HCT116 (cell line): ENCODE measurements around the gene RND1. TPM values are rescaled to one million over a fixed set of nuclear protein-coding genes. Genes with fewer than 3 reads are reported as not detected.

Experiments
- ATAC-seq: fragments of 200-7000 bp; cut with Tn5 transposase; 2 replicates; pipeline ENCODE4 v1.9.1; 2020; ENCODE audit warnings: mild to moderate bottlenecking, moderate library complexity
- BruUV-seq: library from RNA; stranded (reverse); fragments of 400-500 nt; replicated peaks from 2 replicates; lab custom pipeline; 2021; lab: Mats Ljungman, UMichigan
- CTCF ChIA-PET: fragments of 300-600 bp; sonication (Branson Sonifier 250); formaldehyde crosslinking; loops from one replicate; lab custom pipeline; 2021; ENCODE audit warnings: antibody characterized with exemption; lab: Charles Lee
- POLR2A ChIA-PET: fragments of 300-600, 350-600 bp; sonication (Branson Sonifier 250); formaldehyde crosslinking; loops from one replicate; lab custom pipeline; 2021; ENCODE audit warnings: antibody characterized with exemption; lab: Charles Lee
- RAD21 ChIA-PET, 2 experiments: fragments of 300-600 bp; sonication (Branson Sonifier 250); formaldehyde crosslinking; loops; one replicate each; lab custom pipeline; 2023; ENCODE audit warnings: low total read pairs in 2 of 2; ENCODE audit not compliant: uncharacterized antibody in 2 of 2, unreplicated experiment in 2 of 2, low non-redundant PET in 1 of 2; lab: Charles Lee
- DNase-seq: peaks from one replicate; pipeline ENCODE4 v3.0.0-alpha.2; 2010; ENCODE audit warnings: low read depth, low spot score
- H2AFZ ChIP-seq: fragments of 200-600 bp; shearing (Covaris generic), sonication (generic); 2 replicates; pipeline ENCODE4 v1.6.1; 2017; ENCODE audit warnings: low read depth, mixed run types, mixed read lengths, antibody characterized with exemption, low read length; ENCODE audit not compliant: poor library complexity, severe bottlenecking
- H3K27ac ChIP-seq: 2 replicates; pipeline ENCODE4 v1.5.1; 2012; ENCODE audit warnings: low read depth, low read length
- H3K27me3 ChIP-seq: fragments of 200-600 bp; sonication (generic); 2 replicates; pipeline ENCODE4 v1.6.1; 2016; ENCODE audit warnings: mixed run types, low read length, mixed read lengths; ENCODE audit not compliant: insufficient read depth
- H3K36me3 ChIP-seq, 2 experiments: fragments of 200-500 bp in 1 of 2; fragments of 200-600 bp in 1 of 2; sonication (Bioruptor generic) in 1 of 2; sonication (generic) in 1 of 2; 2 replicates each; pipeline versions ENCODE4 v1.5.1 to v1.6.1; 2014 to 2016; ENCODE audit warnings: low read length in 2 of 2, inconsistent platforms in 1 of 2, mixed read lengths in 1 of 2, mixed run types in 1 of 2; ENCODE audit not compliant: insufficient read depth in 2 of 2, control insufficient read depth in 1 of 2
- H3K4me1 ChIP-seq, 2 experiments: fragments of 200-600 bp in 1 of 2; sonication (generic) in 1 of 2; 2 replicates each; pipeline versions ENCODE4 v1.5.1 to v1.6.1; 2012 to 2017; ENCODE audit warnings: low read length in 2 of 2, inconsistent platforms in 1 of 2, mild to moderate bottlenecking in 1 of 2, mixed read lengths in 1 of 2, mixed run types in 1 of 2, moderate library complexity in 1 of 2; ENCODE audit not compliant: insufficient read depth in 2 of 2, control insufficient read depth in 1 of 2
- H3K4me2 ChIP-seq: fragments of 200-600 bp; sonication (generic); 2 replicates; pipeline ENCODE4 v1.6.1; 2017; ENCODE audit warnings: mixed run types, low read length, mixed read lengths
- H3K4me3 ChIP-seq, 2 experiments: fragments of 200-600 bp in 1 of 2; sonication (generic) in 1 of 2; replicated peaks in 1 of 2; 2 replicates each; pipeline ENCODE4 v1.5.1; 2011 to 2016; ENCODE audit warnings: low read length in 2 of 2, control low read depth in 1 of 2, low read depth in 1 of 2, mild to moderate bottlenecking in 1 of 2, mixed read lengths in 1 of 2, mixed run types in 1 of 2
- H3K79me2 ChIP-seq: fragments of 200-600 bp; sonication (generic); 2 replicates; pipeline ENCODE4 v1.6.1; 2017; ENCODE audit warnings: mild to moderate bottlenecking, mixed run types, low read length, moderate library complexity, mixed read lengths; ENCODE audit not compliant: insufficient read depth
- H3K9ac ChIP-seq: fragments of 200-600 bp; sonication (generic); 2 replicates; pipeline ENCODE4 v1.6.1; 2016; ENCODE audit warnings: low read length, mixed read lengths
- H3K9me2 ChIP-seq: fragments of 200-600 bp; sonication (generic), shearing (Covaris generic); 2 replicates; pipeline ENCODE4 v1.6.1; 2017; ENCODE audit warnings: mixed run types, mild to moderate bottlenecking, moderate library complexity; ENCODE audit not compliant: insufficient read depth
- H3K9me3 ChIP-seq, 2 experiments: fragments of 200-500 bp in 1 of 2; fragments of 200-600 bp in 1 of 2; sonication (Bioruptor generic) in 1 of 2; sonication (generic) in 1 of 2; 2 replicates each; pipeline ENCODE4 v1.6.1; 2014 to 2017; ENCODE audit warnings: low read length in 2 of 2, mixed read lengths in 2 of 2, inconsistent platforms in 1 of 2, low read depth in 1 of 2, mild to moderate bottlenecking in 1 of 2, mixed run types in 1 of 2, moderate library complexity in 1 of 2; ENCODE audit not compliant: control insufficient read depth in 1 of 2, insufficient read depth in 1 of 2
- H4K20me1 ChIP-seq: fragments of 200-600 bp; sonication (generic), shearing (Covaris generic); 2 replicates; pipeline ENCODE4 v1.6.1; 2017; ENCODE audit warnings: mixed run types, mild to moderate bottlenecking, moderate library complexity; ENCODE audit not compliant: insufficient read depth
- CBX3 ChIP-seq: IDR thresholded peaks from 2 replicates; pipeline ENCODE4 v1.6.1; 2012; ENCODE audit warnings: low read depth
- EGR1 ChIP-seq: IDR thresholded peaks from 2 replicates; pipeline ENCODE4 v1.6.1; 2012; ENCODE audit warnings: low read depth
- EZH2 ChIP-seq: fragments of 200-600 bp; sonication (generic); IDR thresholded peaks from 2 replicates; pipeline ENCODE4 v1.6.1; 2017; ENCODE audit warnings: antibody characterized with exemption, mixed run types
- FOSL1 ChIP-seq: IDR thresholded peaks from 2 replicates; pipeline ENCODE4 v1.6.1; 2012; ENCODE audit warnings: low read depth
- JUND ChIP-seq: IDR thresholded peaks from 2 replicates; pipeline ENCODE4 v1.6.1; 2012
- POLR2A ChIP-seq: IDR thresholded peaks from 2 replicates; pipeline ENCODE4 v1.7.0; 2011; ENCODE audit warnings: borderline replicate concordance; ENCODE audit not compliant: insufficient read depth, insufficient read length; ENCODE audit errors: extremely low read depth
- RAD21 ChIP-seq: IDR thresholded peaks from 2 replicates; pipeline ENCODE4 v1.6.1; 2012; ENCODE audit warnings: low read depth, mild to moderate bottlenecking
- REST ChIP-seq: IDR thresholded peaks from 2 replicates; pipeline ENCODE4 v1.6.1; 2012; ENCODE audit warnings: low read depth
- SIN3A ChIP-seq: IDR thresholded peaks from 2 replicates; pipeline ENCODE4 v1.6.1; 2012; ENCODE audit warnings: low read depth
- SP1 ChIP-seq: IDR thresholded peaks from 2 replicates; pipeline ENCODE4 v1.6.1; 2012; ENCODE audit warnings: low read depth
- SRF ChIP-seq: IDR thresholded peaks from 2 replicates; pipeline ENCODE4 v1.6.1; 2012; ENCODE audit warnings: low read depth
- ZNF274 ChIP-seq: fragments of 200-500 bp; sonication (Bioruptor generic); IDR thresholded peaks from 2 replicates; pipeline ENCODE4 v1.6.1; 2014; ENCODE audit warnings: mild to moderate bottlenecking, low read depth, low read length, inconsistent platforms
- intact Hi-C: fragments of 100-400 bp; cut with micrococcal nuclease; formaldehyde crosslinking; loops from 2 replicates; pipeline ENCODE4 v1.10.0; 2022
- total RNA-seq: library from RNA; stranded (reverse); gene quantifications from one replicate; pipeline ENCODE4 v1.2.1, GENCODE V29; 2021; ENCODE audit not compliant: unreplicated experiment
- TF ChIP-seq, protein P1 (sequence below): IDR thresholded peaks from 2 replicates; pipeline ENCODE4 v1.6.1; 2012
- TF ChIP-seq, protein P2 (sequence below), 3 experiments: fragments of 200-600 bp in 1 of 3; sonication (generic) in 1 of 3; IDR thresholded peaks in 2 of 3; conservative IDR thresholded peaks in 1 of 3; 2 replicates each; pipeline ENCODE4 v1.5.1; 2012 to 2017; ENCODE audit warnings: low read depth in 2 of 3, low read length in 2 of 3, antibody characterized with exemption in 1 of 3, borderline replicate concordance in 1 of 3, control low read depth in 1 of 3, mild to moderate bottlenecking in 1 of 3, mixed read lengths in 1 of 3, mixed run types in 1 of 3, moderate library complexity in 1 of 3; ENCODE audit not compliant: insufficient read depth in 1 of 3

The RND1 gene
- total RNA-seq, 1 experiment from 2014 or later = 2.0 TPM

DNA sequence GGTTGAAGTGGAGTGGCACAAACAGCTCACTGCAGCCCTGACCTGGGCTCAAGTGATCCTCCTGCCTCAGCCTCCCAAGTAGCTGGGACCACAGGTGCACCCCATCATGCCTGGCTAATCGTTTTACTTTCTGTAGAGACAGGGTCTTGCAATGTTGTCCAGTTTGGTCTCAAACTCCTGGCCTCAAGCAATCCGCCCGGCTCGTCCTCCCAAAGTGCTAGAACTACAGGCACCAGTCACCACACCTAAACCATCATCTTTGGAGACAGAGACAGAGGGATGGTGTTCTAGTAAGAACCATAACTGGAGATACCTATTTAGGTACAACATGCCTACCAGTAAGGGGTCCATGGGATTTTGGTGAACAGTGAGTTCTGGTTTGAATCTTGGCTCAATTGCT lies 11.2 kb downstream of the RND1 start:
- no peaks in the 10 kb centered on the region for H3K27me3 ChIP-seq
- H3K4me2 ChIP-seq = no peak overlapping the region
- ATAC-seq (no peak), DNase-seq (no peak)
- H3K9ac ChIP-seq = no peak overlapping the region
- intact Hi-C loops = no loop called here
- TF ChIP-seq REST (no peak), JUND (no peak), SIN3A (no peak), ZNF274 (no peak), SP1 (no peak), POLR2A (no peak), SRF (no peak), RAD21 (no peak), FOSL1 (no peak), CBX3 (no peak), EGR1 (no peak), EZH2 (no peak)
- TF ChIP-seq, protein P1, sequence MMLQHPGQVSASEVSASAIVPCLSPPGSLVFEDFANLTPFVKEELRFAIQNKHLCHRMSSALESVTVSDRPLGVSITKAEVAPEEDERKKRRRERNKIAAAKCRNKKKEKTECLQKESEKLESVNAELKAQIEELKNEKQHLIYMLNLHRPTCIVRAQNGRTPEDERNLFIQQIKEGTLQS = no peak
- TF ChIP-seq, protein P2, sequence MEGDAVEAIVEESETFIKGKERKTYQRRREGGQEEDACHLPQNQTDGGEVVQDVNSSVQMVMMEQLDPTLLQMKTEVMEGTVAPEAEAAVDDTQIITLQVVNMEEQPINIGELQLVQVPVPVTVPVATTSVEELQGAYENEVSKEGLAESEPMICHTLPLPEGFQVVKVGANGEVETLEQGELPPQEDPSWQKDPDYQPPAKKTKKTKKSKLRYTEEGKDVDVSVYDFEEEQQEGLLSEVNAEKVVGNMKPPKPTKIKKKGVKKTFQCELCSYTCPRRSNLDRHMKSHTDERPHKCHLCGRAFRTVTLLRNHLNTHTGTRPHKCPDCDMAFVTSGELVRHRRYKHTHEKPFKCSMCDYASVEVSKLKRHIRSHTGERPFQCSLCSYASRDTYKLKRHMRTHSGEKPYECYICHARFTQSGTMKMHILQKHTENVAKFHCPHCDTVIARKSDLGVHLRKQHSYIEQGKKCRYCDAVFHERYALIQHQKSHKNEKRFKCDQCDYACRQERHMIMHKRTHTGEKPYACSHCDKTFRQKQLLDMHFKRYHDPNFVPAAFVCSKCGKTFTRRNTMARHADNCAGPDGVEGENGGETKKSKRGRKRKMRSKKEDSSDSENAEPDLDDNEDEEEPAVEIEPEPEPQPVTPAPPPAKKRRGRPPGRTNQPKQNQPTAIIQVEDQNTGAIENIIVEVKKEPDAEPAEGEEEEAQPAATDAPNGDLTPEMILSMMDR (IDR thresholded peaks at IDR 0.05 in 2 of 3, conservative IDR thresholded peaks at IDR 0.05 in 1 of 3; ENCODE audit: borderline replicate concordance in 1 of 3, insufficient read depth in 1 of 3, low read depth in 2 of 3, low read length in 2 of 3) = no peak
- H2AFZ ChIP-seq = no peak overlapping the region
- peaks cover 25% of the 10 kb centered on the region for H3K79me2 ChIP-seq
- ChIA-PET RAD21 (no interaction called here), CTCF (interaction anchor here (2.0 to 5.5 kb wide), 4 partner anchors 13 to 133 kb away, joined by 11 to 80 read pairs (median 36); partner anchors contain the start of gene WNT1), POLR2A (interaction anchor here (4.2 kb wide), 1 partner anchor 12 kb away, joined by 28 read pairs; the partner anchor contains the start of gene RND1)
- peaks cover 2 to 3% of the 10 kb centered on the region in 2 experiments; a peak in 1 of 4 replicates for H3K36me3 ChIP-seq
- no peaks in the 10 kb centered on the region for H4K20me1 ChIP-seq
- H3K27ac ChIP-seq = no peak overlapping the region
- peaks cover 10 to 15% of the 10 kb centered on the region in 2 experiments; a peak in 3 of 4 replicates for H3K4me1 ChIP-seq
- no peaks in the 10 kb centered on the region for H3K9me3 ChIP-seq
- H3K9me2 ChIP-seq = no peaks in the 10 kb centered on the region
- BruUV-seq = no TSS peak
- H3K4me3 ChIP-seq = no peak overlapping the region
